OCI-LY1 (cell line): ENCODE measurements around the gene EXOC6.

ENCODE experiments used
- CTCF ChIP-seq: fragments of 200-600 bp; sonication (generic), shearing (Covaris generic); IDR thresholded peaks from 2 replicates; pipeline ENCODE4 v1.5.1; 2017; ENCODE audit warnings: mild to moderate bottlenecking, antibody characterized with exemption, low read length, moderate library complexity, mixed read lengths
- EZH2 ChIP-seq: fragments of 200-600 bp; sonication (generic), shearing (Covaris generic); IDR thresholded peaks from 2 replicates; pipeline ENCODE4 v1.8.0; 2017; ENCODE audit warnings: borderline replicate concordance, mixed run types, mild to moderate bottlenecking, antibody characterized with exemption, low read length, moderate library complexity, mixed read lengths

GRCh38 chr10:93058139-93058538 lies 209.8 kb downstream of the EXOC6 start:
- no peak for TF ChIP-seq CTCF
- no peak for TF ChIP-seq EZH2
